ENCODE measurements around the gene ADAM8.

ADAM8 gene

DNA sequence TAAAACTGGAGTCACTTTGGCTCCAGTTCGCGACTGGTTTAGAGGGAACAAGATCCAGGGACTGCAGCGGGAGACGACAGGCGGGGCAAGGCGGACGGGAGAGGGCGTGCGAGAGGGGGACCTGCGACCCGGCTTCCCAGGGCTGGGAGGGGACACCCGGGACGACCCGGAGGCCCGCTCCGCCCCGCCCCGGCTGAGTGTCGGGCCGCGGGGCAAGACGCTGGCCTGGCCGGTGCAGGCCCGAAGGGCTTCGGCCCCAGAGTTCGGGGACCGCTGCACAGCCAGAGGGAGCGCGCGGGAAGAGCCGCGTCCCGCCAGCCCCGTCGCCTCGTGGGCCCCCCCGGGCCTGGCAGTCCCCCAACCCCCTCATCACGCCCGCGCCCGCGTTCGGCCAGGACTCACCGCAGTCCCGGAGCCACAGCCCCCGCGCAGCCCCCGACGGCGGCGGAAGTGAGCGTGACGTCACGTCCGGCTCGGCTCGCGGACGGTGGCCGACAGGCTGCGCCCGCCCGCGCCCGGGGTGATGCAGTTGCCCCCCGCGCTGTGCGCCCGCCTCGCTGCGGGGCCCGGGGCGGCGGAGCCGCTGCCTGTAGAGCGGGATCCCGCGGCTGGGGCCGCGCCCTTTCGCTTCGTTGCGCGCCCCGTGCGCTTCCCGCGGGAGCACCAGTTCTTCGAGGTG lies 31.9 kb upstream of the ADAM8 start, which contains the start of the genes TUBGCP2 and ZNF511:
Gene TUBGCP2 (minus strand): TSS at position 452 of the 679 bp plus-strand sequence. CDS start 5,931 bp downstream, outside the sequence.
Gene ZNF511 (plus strand): TSS at position 494 of the 679 bp plus-strand sequence. CDS start 30 bp downstream, at position 524.
- peak; percentile 86 for DNase-seq (ENCODE audit: low read depth, low spot score)

DNA sequence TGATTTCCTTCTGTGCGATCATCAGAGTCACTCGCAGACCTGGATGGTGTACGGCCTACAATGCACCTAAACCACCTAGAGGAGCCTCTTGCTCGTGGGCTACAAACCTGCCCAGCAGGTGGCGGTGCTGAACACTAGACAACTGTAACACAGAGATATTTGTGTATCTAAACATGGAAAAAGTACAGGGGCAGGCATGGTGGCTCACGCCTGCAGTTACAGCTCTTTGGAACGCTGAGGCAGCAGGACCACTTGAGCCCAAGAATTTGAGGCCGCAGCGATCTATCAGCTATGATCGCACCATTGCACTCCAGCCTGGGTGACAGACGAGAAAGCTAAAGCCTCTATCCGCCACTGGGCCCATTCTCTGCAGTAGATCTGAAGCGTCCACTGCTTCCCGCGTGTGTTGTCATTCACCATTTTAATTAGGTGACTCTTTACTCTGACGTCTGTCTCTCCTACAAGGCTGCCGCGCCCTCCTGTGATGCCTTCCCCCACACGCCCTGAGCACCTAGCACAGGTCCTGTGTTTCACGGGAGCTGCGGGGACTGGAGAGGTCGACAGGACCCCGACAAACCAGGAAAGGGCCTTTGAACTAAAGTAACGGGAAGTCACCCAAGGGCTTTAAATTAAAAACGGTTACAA lies 31.2 kb upstream of the ADAM8 start:
- peak; percentile 78 for DNase-seq (ENCODE audit: low read depth, low spot score)

DNA sequence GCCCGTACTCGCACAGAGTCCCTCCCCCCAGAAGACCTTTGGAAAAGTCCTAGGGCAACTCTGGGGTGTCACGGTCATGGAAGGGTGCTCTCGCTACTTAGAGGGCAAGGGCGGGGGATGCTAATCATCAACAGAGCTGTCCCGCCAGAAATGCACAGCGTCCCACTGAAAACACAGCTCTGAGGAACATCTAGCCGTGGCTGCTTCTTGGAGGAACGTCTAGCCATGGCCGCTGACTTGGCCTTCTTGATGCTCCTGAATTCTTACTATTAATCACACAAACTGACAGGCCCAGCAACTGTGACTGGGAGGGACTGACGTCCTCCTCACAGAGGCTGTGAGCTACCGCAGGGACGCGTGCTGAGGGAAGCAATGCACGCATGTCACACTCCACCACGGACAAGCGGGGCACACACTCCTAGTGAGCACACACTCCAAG lies 30.3 kb upstream of the ADAM8 start:
- no peak for DNase-seq (ENCODE audit: low read depth, low spot score)

DNA sequence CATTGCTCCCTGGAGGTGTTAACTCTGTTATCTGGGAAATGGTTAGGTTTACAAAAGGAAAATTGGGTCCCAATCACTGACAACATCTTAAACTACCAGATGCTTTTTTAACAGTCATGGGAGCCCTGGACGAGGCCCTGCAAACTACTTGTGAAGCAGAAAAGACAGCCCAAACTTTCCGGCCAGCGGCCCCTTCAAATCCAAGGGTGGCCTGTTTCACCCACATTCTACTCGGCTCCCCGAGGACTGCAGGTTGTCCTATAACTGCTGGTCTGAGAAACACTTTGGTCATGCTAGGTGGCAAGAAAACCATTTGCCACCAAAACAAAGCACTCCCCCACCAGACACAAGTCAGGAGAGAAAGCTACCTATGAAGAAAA lies 29.4 kb upstream of the ADAM8 start:
- DNase-seq (ENCODE audit: low read depth, low spot score), result no peak

DNA sequence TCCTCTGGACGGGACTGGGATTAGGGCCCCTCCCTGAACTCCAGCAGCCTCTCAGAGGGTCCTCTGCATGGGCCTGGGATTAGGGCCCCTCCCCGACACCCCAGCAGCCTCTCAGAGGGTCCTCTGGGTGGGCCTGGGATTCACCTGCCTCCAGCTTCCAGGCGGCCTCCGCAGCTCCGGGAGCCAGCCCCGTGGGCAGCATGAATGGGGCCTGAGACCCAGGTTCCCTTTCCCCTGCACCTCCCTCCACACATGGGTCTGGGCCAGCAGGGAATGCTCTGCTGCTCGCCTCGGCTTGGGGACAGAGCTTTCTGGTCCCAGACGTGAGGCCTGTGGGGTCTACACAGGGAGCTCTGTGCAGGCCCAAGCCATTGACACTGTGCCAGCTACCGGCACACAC lies 26.5 kb upstream of the ADAM8 start:
- no peak for DNase-seq (ENCODE audit: low read depth, low spot score)

DNA sequence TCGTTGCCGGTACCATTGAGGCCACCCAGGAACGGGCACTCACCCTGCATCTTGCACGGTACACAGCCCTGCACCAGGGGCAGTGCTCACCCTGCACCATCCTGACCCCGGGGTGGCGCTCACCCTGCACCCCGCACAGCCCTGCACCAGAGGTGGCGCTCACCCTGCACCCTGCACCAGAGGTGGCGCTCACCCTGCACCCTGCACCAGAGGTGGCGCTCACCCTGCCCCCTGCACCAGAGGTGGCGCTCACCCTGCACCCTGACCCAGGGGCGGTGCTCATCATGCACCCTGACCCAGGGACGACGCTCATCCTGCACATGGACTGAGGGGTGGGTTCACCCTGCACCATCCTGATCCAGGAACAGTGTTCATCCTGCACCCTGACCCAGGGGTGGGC lies 25.6 kb upstream of the ADAM8 start:
- no peak for DNase-seq (ENCODE audit: low read depth, low spot score)

DNA sequence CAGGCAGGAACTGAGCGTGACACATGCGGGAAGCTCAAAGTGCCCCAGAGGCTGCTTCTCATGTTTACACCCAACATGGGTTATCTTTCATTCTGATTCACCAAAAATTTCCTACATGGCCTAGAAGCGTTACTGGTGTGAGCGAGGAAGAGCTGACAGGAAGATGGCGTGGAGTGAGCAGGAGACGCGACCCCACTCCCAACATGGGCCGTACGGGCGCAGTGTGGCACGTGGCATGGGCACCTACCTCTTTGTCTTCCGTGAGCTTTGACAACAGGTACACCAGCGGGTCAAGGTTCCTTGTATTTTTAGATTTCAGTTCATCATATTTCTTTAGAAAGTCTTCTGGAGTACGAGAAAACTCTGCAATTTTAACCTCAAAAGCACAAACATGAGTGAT lies 23.1 kb upstream of the ADAM8 start:
- no peak for DNase-seq (ENCODE audit: low read depth, low spot score)

DNA sequence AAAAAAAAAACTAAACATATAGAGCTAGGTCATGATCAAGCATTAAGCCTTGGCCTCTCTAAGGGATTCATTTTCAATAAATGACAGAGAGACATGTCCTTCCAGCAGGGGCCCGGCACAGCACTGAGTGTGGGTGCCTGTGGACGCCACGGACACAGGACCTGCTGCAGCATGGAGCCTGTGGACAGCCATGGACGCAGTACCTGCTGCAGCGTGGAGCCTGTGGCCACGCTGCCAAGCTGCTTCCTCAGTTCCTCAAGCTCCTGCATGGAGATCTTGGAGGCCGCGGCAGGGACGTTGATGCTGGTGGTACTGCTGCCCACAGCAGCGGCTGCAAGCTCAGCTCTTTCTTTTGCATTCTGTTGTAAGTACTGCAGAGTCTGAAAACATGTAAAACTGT lies 22.6 kb upstream of the ADAM8 start:
- no peak for DNase-seq (ENCODE audit: low read depth, low spot score)

DNA sequence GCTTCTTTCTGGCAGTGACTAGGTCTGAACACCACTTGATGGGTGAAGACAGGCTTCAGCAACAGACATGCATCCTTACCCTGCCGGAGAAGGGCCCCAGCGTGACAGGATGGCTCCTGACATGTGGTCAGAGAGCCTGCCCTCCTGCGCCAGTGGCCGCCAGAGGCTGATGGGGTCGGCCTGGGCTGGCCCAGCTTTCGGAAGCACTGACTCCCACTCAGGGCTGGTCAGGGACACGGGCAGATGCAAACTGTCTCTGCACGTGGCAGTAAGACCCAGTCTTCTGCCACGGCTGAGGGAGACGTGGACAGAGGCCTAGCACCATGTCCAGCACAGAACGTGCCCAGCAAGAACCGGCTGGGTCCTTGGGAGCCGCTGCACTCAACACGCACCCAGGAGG lies 21.8 kb upstream of the ADAM8 start:
- no peak for DNase-seq (ENCODE audit: low read depth, low spot score)

DNA sequence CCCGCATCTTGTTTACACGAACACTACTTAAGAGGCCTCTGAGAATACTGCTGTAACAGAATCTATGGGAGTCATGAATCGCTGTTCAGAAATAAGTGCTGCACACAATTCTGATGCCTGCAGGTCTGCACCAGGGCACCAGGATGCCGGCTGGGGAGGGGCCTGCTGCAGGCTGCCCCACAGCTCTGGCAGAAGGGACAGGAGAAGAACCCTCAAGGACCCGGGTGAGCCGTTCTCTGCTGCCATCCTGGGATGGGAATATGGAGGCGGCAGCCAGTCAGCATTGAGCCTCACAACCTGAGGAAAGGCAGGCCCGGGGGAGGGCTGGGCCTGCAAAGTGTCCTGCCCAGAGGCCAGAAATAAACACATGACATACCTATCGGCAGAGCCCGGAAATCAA lies 20.8 kb upstream of the ADAM8 start:
- DNase-seq (ENCODE audit: low read depth, low spot score), result no peak

DNA sequence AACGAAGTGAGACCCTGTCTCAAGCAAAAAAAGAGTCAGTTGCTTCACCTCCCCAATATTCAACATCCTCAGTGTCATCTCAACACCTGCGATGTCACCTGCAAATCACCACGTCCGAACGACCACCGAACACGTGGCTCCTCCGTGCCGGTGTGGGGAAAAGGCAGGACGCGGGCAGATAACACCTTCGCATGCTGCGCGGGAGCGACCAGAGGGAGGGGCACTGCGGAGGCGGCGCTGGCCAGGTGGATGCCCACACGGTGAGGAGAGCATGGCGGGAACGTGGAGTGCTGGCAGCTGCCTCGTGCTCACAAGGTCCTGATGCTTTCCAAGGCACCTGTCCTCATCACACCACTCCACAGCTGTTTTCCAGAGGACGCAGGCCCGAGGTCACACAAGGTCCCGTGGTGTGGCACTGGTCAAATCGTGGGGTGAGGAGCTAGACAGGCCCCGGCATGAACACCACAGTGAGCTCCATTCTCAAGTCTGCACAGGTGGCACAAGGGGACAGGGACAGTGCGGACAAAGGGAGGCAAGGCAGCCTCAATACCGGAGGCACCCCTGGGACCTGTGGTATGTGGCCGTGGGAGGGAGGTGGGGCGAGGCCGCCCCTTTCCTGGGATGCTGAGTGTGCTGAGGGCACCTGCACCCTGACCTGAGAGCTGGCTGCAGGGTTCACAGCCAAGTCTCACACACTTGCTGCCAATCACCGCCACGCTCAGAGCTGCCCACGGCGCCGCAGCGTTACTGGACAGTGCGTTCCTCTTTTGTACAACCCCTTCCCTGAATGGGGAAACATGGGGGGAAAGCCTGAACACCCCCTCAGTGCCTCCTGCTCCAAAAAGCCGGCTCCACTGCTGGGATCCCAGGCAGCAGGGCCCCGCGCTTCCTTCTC lies 19.0 kb upstream of the ADAM8 start:
- no peak for DNase-seq (ENCODE audit: low read depth, low spot score)

DNA sequence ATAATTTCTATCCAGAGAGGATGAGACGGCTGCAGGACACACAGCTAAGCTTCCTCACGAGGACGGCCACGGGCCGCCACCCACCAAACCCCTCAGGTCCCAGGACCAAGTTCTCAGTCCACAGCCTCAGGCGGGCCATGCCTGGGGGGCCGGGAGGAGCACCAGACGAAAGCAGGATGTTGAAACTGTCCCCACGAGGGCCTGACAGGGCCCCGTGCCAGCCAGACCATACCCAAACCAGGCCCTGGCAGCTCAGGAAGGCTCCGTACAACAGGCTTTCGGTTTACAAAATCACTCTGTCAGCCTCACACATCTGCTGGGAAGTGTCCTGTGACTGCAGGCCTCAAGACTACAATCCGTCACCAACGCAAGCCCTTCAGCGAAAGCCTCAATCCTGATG lies 17.5 kb upstream of the ADAM8 start:
- no peak for DNase-seq (ENCODE audit: low read depth, low spot score)

DNA sequence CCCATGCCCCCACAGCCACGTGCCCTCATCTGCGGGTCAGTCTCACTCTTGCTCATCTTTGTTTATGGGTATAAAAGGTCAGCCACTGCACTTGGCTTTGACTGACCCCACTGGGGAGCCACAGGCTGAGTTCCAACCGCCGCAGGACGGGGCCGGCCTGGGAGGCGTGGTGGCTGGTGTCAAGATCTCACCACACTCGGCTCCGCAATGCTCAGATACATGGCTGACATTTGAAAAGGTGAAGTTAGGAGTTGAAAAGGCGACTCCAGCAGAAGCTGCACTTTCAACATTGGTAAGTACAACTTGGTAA lies 17.1 kb upstream of the ADAM8 start:
- no peak for DNase-seq (ENCODE audit: low read depth, low spot score)

DNA sequence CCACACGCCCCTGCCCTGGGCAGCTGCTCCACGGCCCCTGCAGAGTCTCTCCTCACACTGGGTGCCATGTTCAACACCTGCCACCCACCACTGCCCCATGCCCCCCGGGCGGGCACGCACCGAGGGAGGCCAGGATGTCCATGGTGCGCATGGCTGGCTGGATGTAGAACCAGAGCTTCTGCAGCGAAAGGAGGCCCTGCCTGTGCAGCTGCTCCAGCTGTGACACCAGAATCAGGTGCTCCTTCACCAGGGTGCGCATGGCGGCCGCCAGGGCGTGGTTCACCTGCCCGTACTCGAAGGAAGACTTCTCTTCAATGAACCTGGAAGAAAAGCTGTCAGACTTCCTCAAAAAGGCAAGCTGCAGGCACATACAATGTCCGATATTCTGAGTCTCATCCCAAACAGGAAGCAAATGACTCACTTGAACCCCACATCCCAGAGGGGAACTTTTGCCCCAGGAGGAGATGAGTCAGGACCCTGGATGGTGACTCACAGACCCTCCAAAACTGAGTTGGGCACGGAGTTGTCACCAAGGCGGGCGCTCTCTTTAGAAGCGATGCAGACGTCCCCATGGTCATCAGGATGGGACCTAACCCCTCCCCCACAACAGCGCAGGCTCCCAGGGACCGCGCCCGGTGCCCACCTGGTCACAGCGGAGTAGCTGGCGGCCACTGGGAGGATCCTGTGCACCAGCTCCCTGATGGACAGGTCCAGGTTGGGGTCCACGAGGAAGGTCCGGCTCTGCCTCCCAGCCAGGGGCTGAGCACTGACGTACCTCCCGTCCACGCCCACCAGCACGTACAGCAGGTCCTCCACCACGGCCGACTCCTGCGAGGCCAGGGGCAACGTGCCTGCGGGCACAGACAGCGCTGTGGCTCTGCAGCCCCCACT lies 16.5 kb upstream of the ADAM8 start:
- no peak for DNase-seq (ENCODE audit: low read depth, low spot score)

DNA sequence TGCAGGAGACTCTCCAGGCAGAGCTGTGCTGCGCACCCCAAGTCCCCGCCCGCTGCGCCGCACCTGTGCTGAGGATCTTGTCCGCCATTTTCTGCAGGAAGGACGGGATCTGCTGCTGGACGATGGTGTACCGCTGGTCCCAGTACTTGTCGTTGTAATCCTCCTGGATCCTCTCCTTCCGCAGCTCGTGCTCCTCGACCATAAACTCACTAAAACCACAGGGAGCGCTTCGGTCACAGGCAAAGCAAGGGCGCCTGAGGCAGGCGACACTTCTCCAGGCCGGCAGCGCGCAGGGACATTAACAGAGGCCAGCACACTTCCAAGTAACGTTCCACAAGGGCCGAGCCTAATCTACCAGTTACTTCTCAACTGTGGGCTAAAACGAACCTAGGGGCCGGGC lies 13.1 kb upstream of the ADAM8 start:
- DNase-seq (ENCODE audit: low read depth, low spot score), result no peak

DNA sequence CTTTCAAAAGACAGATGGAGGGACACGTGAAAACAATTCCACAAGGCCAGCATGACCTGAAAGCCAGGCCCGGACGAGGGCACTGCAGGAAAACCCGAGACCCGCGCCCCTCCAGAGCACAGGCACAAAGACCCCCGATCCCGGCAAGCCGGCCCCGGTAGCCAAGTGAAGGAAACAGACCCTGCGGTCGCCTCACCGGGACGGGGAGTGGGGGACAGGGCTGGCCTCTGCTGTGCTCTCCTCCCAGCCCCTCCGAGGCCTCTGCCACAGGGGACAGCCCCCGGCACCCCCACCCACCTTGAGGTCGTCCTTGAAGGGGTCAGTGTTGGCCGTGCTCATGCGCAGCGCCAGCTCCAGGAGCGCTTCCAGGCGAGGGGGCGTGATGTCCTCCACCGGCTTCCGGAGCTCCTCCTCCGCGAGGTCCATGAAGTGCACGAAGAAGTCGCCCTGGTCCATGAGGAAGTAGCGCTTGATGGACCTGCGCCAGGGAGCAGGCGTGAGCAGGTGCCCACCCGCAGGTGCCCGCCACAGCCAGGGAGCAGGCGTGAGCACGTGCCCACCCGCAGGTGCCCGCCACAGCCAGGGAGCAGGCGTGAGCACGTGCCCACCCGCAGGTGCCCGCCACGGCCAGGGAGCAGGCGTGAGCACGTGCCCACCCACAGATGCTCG lies 11.3 kb upstream of the ADAM8 start:
- no peak for DNase-seq (ENCODE audit: low read depth, low spot score)

DNA sequence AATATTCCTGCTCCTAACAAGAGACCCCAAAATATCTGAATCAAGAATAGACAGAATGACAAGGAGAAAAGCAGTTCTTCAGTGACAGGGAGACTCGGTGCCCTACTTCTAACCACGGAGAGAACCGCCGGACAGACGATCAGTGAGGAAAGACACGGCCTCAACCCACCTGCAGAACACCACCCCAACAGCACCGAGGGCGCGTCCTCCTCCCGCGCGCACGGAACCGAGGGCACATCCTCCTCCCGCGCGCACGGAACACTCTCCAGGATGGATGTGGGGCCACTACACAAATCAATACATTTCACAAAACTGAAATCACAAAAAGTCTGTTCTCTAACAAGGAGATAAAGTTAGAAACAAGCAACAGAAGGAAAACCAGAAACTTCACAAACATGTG lies 9.7 kb upstream of the ADAM8 start:
- no peak for DNase-seq (ENCODE audit: low read depth, low spot score)

DNA sequence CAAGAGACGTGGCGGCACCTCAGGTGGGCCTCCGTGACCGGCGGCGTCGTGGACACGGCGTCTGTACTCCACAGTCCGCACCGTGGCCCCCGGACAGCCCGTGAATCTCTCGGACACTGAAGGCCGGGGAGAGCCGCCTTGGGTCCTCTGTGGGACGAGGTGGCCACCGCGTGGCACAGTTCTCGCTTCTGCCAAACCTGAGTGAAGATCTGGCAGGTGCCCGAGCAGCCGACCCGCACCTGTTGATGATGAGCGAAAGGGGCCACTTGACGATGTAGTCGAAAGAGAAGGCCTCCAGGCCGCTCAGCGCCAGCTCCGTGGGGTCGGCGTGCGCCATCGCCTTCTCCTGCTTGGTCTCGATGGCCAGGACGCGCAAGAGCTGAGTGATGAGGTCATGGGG lies 8.5 kb upstream of the ADAM8 start:
- DNase-seq (ENCODE audit: low read depth, low spot score), result no peak

DNA sequence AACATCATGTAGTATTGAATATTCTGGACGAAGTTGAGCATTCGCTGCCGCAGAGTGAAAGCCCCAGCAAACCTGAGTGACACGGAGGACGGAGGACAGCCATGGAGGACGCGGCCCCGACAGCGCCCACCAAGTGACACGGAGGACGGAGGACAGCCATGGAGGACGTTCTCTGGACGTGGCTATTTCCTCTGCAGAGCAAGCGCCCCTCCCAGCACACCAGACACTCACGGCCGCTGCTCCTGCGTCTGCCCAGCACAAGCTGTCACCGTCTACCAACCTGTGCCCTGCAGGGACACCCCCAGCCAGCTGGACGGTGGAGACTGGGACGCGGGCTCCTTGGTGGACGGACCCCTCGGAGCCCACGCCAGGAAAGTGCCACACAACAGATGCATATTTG lies 7.3 kb upstream of the ADAM8 start:
- no peak for DNase-seq (ENCODE audit: low read depth, low spot score)

DNA sequence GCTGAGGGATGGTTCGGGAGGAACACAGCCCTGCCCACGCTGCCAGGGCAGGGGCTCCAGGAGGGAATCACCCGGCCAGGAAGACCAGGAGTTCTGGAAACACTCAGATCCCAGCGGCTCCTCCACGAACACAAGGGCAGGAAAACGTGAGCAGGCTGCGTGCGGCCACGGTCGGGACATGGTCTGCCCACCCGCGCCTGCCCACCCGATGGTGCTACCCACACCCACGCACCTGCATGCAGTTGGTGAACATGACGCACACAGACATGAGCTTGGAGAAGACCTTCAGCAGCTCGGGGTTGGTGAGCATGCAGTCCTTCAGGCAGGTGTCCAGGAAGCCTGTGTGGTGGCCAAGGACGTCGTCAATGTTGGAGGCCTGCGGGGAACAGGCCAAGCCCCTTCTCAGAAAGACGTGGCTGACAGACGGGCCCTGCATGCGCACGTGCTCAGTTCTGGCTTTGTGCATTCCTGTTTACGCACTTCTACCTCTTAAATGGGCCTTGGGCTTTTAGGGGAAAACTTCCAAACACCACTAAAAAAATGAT lies 6.2 kb upstream of the ADAM8 start:
- no peak for DNase-seq (ENCODE audit: low read depth, low spot score)

Data from ELF-1 (cell line).